Measurements from ENCODE around the gene ESRRG.

GRCh38 chr1:216721062-216721461, 2.2 kb downstream of the ESRRG start:
- TF ChIP-seq CTCF (IDR thresholded peaks at IDR 0.05; ENCODE audit: extremely low read depth in 1 of 2, insufficient read depth in 1 of 2, low read depth in 1 of 2, low read length in 2 of 2) (no peak), POLR2A (IDR thresholded peaks at IDR 0.05; ENCODE audit: low read depth, low read length) (no peak), MAX (IDR thresholded peaks at IDR 0.05; ENCODE audit: insufficient read depth, insufficient read length) (no peak), EZH2 (IDR thresholded peaks at IDR 0.05; ENCODE audit: borderline replicate concordance, low read depth, low read length, severe bottlenecking) (no peak), POLR2AphosphoS5 (IDR thresholded peaks at IDR 0.05; ENCODE audit: insufficient read depth, low read depth, low read length) (no peak)
